Measurements from ENCODE around the gene PLIN4. TPM values are rescaled to one million over a fixed set of nuclear protein-coding genes. Genes with fewer than 3 reads are reported as not detected.

PLIN4 gene
- total RNA-seq, 1 experiment from 2014 or later = 2.3 TPM

DNA sequence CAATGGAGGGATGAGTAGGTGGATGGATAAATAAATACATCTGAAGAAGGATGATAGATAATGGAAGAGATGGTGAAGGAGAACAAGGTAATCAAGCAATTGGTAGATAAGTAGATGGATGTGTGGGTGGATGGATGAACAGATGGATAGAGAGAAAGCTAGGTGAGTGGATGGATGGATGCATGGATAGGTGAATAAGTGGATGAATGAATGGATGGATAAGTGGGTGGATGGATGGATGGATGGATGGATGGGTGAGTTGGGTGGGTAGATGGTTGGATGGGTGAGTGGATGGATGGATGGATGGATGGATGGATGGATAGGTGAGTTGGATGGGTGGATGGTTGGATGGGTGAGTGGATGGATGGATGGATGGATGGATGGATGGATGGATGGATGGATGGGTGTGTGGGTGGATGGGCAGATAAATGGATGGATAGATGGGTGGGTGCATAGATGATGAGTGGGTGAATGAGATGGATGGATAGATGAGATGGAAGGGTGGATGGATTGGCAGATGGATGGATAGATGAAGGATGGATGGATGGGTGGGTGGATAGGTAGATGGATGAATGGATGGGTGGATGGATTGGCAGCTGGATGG lies 34.9 kb upstream of the PLIN4 start:
- Histone ChIP-seq H3K9me3 (ENCODE audit: control insufficient read depth in 1 of 2, insufficient read depth in 1 of 2, low read depth in 1 of 2, low read length in 2 of 2) (no peaks in the 10 kb centered on the region), H3K9ac (ENCODE audit: low read length) (no peak overlapping the region), H3K36me3 (ENCODE audit: control insufficient read depth in 1 of 2, insufficient read depth in 2 of 2, low read length in 2 of 2) (peaks cover 22 to 50% of the 10 kb centered on the region in 2 experiments), H4K20me1 (ENCODE audit: insufficient read depth) (no peaks in the 10 kb centered on the region), H3K4me1 (ENCODE audit: control insufficient read depth in 1 of 2, insufficient read depth in 2 of 2, low read length in 2 of 2) (peaks cover 8 to 23% of the 10 kb centered on the region in 2 experiments), H3K27ac (ENCODE audit: low read depth, low read length) (no peak overlapping the region), H3K4me2 (ENCODE audit: low read length) (no peak overlapping the region), H3K9me2 (ENCODE audit: insufficient read depth) (no peaks in the 10 kb centered on the region), H3K4me3 (replicated peaks in 1 of 2; ENCODE audit: low read depth in 1 of 2, low read length in 2 of 2) (no peak overlapping the region), H3K27me3 (ENCODE audit: insufficient read depth, low read length) (no peaks in the 10 kb centered on the region), H2AFZ (ENCODE audit: low read depth, low read length, poor library complexity, severe bottlenecking) (no peak overlapping the region), H3K79me2 (ENCODE audit: insufficient read depth, low read length) (no peaks in the 10 kb centered on the region)
- ChIA-PET POLR2A (no interaction called here), CTCF (no interaction called here), RAD21 (ENCODE audit: low non-redundant PET in 1 of 2, low total read pairs in 2 of 2, uncharacterized antibody in 2 of 2, unreplicated experiment in 2 of 2) (no interaction called here)
- TSS peak; percentile 75 for BruUV-seq (replicated peaks)
- DNase-seq (ENCODE audit: low read depth, low spot score) (no peak), ATAC-seq (no peak)
- no peak for TF ChIP-seq SP1 (IDR thresholded peaks at IDR 0.05; ENCODE audit: low read depth)
- TF ChIP-seq ZFX (IDR thresholded peaks at IDR 0.05) = no peak
- TF ChIP-seq REST (IDR thresholded peaks at IDR 0.05; ENCODE audit: low read depth) = no peak
- no peak for TF ChIP-seq YY1 (IDR thresholded peaks at IDR 0.05; ENCODE audit: extremely low read depth, insufficient replicate concordance, low read depth, low read length)
- TF ChIP-seq POLR2A (IDR thresholded peaks at IDR 0.05; ENCODE audit: borderline replicate concordance, extremely low read depth, insufficient read depth, insufficient read length) = no peak
- no peak for TF ChIP-seq SRF (IDR thresholded peaks at IDR 0.05; ENCODE audit: low read depth)
- no peak for TF ChIP-seq ZNF274 (IDR thresholded peaks at IDR 0.05; ENCODE audit: low read depth, low read length)
- TF ChIP-seq, protein P1, sequence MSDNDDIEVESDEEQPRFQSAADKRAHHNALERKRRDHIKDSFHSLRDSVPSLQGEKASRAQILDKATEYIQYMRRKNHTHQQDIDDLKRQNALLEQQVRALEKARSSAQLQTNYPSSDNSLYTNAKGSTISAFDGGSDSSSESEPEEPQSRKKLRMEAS (IDR thresholded peaks at IDR 0.05) = no peak
- TF ChIP-seq SIN3A (IDR thresholded peaks at IDR 0.05; ENCODE audit: low read depth) = no peak
- no peak for TF ChIP-seq JUND (IDR thresholded peaks at IDR 0.05)
- TF ChIP-seq EGR1 (IDR thresholded peaks at IDR 0.05; ENCODE audit: low read depth) = no peak
- TF ChIP-seq, protein P2, sequence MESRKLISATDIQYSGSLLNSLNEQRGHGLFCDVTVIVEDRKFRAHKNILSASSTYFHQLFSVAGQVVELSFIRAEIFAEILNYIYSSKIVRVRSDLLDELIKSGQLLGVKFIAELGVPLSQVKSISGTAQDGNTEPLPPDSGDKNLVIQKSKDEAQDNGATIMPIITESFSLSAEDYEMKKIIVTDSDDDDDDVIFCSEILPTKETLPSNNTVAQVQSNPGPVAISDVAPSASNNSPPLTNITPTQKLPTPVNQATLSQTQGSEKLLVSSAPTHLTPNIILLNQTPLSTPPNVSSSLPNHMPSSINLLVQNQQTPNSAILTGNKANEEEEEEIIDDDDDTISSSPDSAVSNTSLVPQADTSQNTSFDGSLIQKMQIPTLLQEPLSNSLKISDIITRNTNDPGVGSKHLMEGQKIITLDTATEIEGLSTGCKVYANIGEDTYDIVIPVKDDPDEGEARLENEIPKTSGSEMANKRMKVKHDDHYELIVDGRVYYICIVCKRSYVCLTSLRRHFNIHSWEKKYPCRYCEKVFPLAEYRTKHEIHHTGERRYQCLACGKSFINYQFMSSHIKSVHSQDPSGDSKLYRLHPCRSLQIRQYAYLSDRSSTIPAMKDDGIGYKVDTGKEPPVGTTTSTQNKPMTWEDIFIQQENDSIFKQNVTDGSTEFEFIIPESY (IDR thresholded peaks at IDR 0.05; ENCODE audit: extremely low read depth, insufficient replicate concordance, low read length) = no peak
- TF ChIP-seq, protein P3, sequence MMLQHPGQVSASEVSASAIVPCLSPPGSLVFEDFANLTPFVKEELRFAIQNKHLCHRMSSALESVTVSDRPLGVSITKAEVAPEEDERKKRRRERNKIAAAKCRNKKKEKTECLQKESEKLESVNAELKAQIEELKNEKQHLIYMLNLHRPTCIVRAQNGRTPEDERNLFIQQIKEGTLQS (IDR thresholded peaks at IDR 0.05) = no peak
- no peak for TF ChIP-seq CBX3 (IDR thresholded peaks at IDR 0.05; ENCODE audit: low read depth)
- no peak for TF ChIP-seq TCF7L2 (IDR thresholded peaks at IDR 0.05; ENCODE audit: borderline replicate concordance, extremely low read depth, insufficient read depth, insufficient read length)
- TF ChIP-seq ELF1 (IDR thresholded peaks at IDR 0.05; ENCODE audit: borderline replicate concordance, low read depth) = no peak
- no peak for TF ChIP-seq FOSL1 (IDR thresholded peaks at IDR 0.05; ENCODE audit: low read depth)
- TF ChIP-seq POLR2AphosphoS5 (IDR thresholded peaks at IDR 0.05; ENCODE audit: low read depth, low read length) = no peak
- intact Hi-C loops (cut with micrococcal nuclease) = no loop called here
